ENCODE data around the gene RCC1. TPM values are rescaled to one million over a fixed set of nuclear protein-coding genes. Genes with fewer than 3 reads are reported as not detected.
"Not testable (repeated sequence)": the region's sequence is repeated elsewhere in the genome, so short reads cannot be mapped to it uniquely, and the experiment has no call there.

Gene RCC1
- total RNA-seq, 1 donor from 2014 or later: 122 TPM

DNA sequence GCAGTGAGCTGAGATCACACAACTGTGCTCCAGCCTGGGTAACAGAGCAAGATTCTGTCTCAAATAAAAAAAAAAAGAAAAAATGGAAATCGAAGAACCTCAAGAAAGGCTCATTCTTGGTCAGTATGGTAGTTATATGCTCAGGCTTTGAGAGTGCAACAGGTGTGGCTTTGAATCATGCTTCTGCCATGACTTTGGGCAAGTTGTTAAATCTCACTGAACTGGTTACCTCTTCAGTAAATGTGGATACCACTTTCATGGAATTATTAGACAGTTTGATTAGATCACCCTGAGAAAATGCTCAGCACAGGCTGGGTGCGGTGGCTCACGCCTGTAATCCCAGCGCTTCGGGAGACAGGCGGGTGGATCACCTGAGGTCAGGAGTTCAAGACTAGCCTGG, 59.9 kb downstream of the RCC1 start:
- H3K4me3 ChIP-seq (ENCODE audit: low read depth, low read length): no peak overlapping the region
- FAIRE-seq (no peak), DNase-seq (ENCODE audit: low read depth) (no peak)
- peaks cover 11% of the 10 kb centered on the region for H3K36me3 ChIP-seq (ENCODE audit: control insufficient read depth, insufficient read depth, low read length)
- H3K27me3 ChIP-seq (ENCODE audit: control insufficient read depth, insufficient read depth, low read length): no peaks in the 10 kb centered on the region
- TF ChIP-seq CTCF (IDR thresholded peaks at IDR 0.05; ENCODE audit: insufficient read depth, low read length, severe bottlenecking): no peak

DNA sequence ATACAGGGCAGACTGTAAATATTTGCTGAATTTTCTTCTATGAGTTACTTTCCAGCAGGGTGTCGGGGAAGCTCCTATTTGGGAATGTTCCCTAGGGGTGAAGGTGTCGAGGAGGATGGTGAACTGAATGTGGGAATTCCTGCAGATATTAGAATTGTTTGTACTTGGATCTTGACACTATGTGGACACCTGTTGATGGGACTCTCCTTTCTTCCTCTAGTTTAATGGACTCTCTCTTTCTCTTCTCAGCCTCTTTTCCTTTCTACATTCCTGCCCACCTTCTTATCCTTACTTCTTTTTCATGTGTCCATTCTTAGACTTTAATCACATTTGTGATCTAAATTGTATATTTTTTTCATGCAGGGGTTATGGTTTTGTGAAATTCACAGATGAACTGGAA, 61.1 kb downstream of the RCC1 start:
- Histone ChIP-seq H3K27me3 (ENCODE audit: control insufficient read depth, insufficient read depth, low read length) (no peaks in the 10 kb centered on the region), H3K4me3 (ENCODE audit: low read depth, low read length) (no peak overlapping the region), H3K36me3 (ENCODE audit: control insufficient read depth, insufficient read depth, low read length) (peaks cover 15% of the 10 kb centered on the region)
- DNase-seq (ENCODE audit: low read depth) (no peak), FAIRE-seq (no peak)
- no peak for TF ChIP-seq CTCF (IDR thresholded peaks at IDR 0.05; ENCODE audit: insufficient read depth, low read length, severe bottlenecking)

GRCh38 chr1:28571911-28572310, 66.1 kb downstream of the RCC1 start:
- H3K4me3 ChIP-seq (ENCODE audit: low read depth, low read length): no peak overlapping the region
- FAIRE-seq: no peak
- peaks cover 12% of the 10 kb centered on the region for H3K36me3 ChIP-seq (ENCODE audit: control insufficient read depth, insufficient read depth, low read length)
- DNase-seq (ENCODE audit: low read depth): no peak
- no peaks in the 10 kb centered on the region for H3K27me3 ChIP-seq (ENCODE audit: control insufficient read depth, insufficient read depth, low read length)
- TF ChIP-seq CTCF (IDR thresholded peaks at IDR 0.05; ENCODE audit: insufficient read depth, low read length, severe bottlenecking): no peak

- H3K27me3 ChIP-seq (ENCODE audit: control insufficient read depth, insufficient read depth, low read length); H3K4me3 ChIP-seq (ENCODE audit: low read depth, low read length); FAIRE-seq: not testable (repeated sequence)
- H3K36me3 ChIP-seq (ENCODE audit: control insufficient read depth, insufficient read depth, low read length): peaks cover 12% of the 10 kb centered on the region
- peak; percentile 62 for DNase-seq (ENCODE audit: low read depth)
Observed at GRCh38 chr1:28572891-28573290, 67.0 kb downstream of the RCC1 start.

GRCh38 chr1:28573564-28573963, 67.7 kb downstream of the RCC1 start:
- Histone ChIP-seq H3K36me3 (ENCODE audit: control insufficient read depth, insufficient read depth, low read length) (peaks cover 13% of the 10 kb centered on the region), H3K4me3 (ENCODE audit: low read depth, low read length) (no peak overlapping the region), H3K27me3 (ENCODE audit: control insufficient read depth, insufficient read depth, low read length) (no peaks in the 10 kb centered on the region)
- DNase-seq (ENCODE audit: low read depth) (no peak), FAIRE-seq (no peak)
- TF ChIP-seq CTCF (IDR thresholded peaks at IDR 0.05; ENCODE audit: insufficient read depth, low read length, severe bottlenecking): no peak

GRCh38 chr1:28577052-28577678, 71.3 kb downstream of the RCC1 start:
- no peak for TF ChIP-seq CTCF (IDR thresholded peaks at IDR 0.05; ENCODE audit: insufficient read depth, low read length, severe bottlenecking)
- Histone ChIP-seq H3K36me3 (ENCODE audit: control insufficient read depth, insufficient read depth, low read length) (peaks cover 25% of the 10 kb centered on the region), H3K4me3 (ENCODE audit: low read depth, low read length) (no peak overlapping the region), H3K27me3 (ENCODE audit: control insufficient read depth, insufficient read depth, low read length) (no peaks in the 10 kb centered on the region)
- FAIRE-seq (no peak), DNase-seq (ENCODE audit: low read depth) (no peak)

Measured in bronchial epithelial cell (primary cell).